ENCODE measurements around the gene ANKRA2. TPM values are rescaled to one million over a fixed set of nuclear protein-coding genes. Genes with fewer than 3 reads are reported as not detected.

The ANKRA2 gene
- polyA plus RNA-seq, 1 of the 3 experiments (the other 2 are of a cell fraction) = 14.5 TPM

- TF ChIP-seq ZBTB33 (IDR thresholded peaks at IDR 0.05; ENCODE audit: borderline replicate concordance, low read depth) = no peak
- 0 out of 2 replicates have a peak, but pooled peaks have one; percentile 19 for TF ChIP-seq MXI1 (IDR thresholded peaks at IDR 0.05; ENCODE audit: low read depth, low read length)
- peak; percentile 95 for TF ChIP-seq TCF12 (IDR thresholded peaks at IDR 0.05)
Observed at GRCh38 chr5:73591698-73592501, 26.5 kb upstream of the ANKRA2 start (continued).

- H3K4me2 ChIP-seq = peak overlapping the region; percentile 26; the same call in 1 of the 2 replicates
- DNase-seq = peak; percentile 54
- peaks cover 20% of the 10 kb centered on the region for H3F3A ChIP-seq (replicated peaks; ENCODE audit: insufficient read depth)
- no peaks in the 10 kb centered on the region for H3K79me2 ChIP-seq (ENCODE audit: insufficient read depth)
- H3K9me2 ChIP-seq = no peaks in the 10 kb centered on the region
- no peak overlapping the region for H3K4me3 ChIP-seq (ENCODE audit: low read depth in 2 of 2, low read length in 1 of 2)
- CTCF ChIA-PET = interaction anchor here (0.6 to 14.9 kb wide), 74 partner anchors 8 to 1082 kb away, joined by 3 to 398 read pairs (median 4); partner anchors contain the start of genes ANKRA2 and UTP15
- no peak overlapping the region for H2AFZ ChIP-seq (ENCODE audit: low read depth)
- H3K9ac ChIP-seq = no peak overlapping the region
- H3K36me3 ChIP-seq (replicated peaks in 1 of 2; ENCODE audit: control insufficient read depth in 1 of 2, insufficient read depth in 2 of 2, low read length in 1 of 2) = no peaks in the 10 kb centered on the region
- H3K9me3 ChIP-seq = no peaks in the 10 kb centered on the region; the same call in 1 of the 2 replicates
- WGBS (ENCODE audit: low lambda C conversion rate) = 32% methylated on average over 4 of the region's 4 CpGs
- H3K4me1 ChIP-seq (ENCODE audit: control insufficient read depth in 1 of 2, insufficient read depth in 2 of 2, low read depth in 1 of 2, low read length in 1 of 2) = peaks cover 3 to 5% of the 10 kb centered on the region in 2 experiments; a peak in 3 of 4 replicates
- H4K20me1 ChIP-seq (ENCODE audit: insufficient read depth) = no peaks in the 10 kb centered on the region
- peak overlapping the region in 1 of 2 experiments; percentile 70; a peak in 2 of 4 replicates for H3K27ac ChIP-seq (ENCODE audit: low read depth in 2 of 2, low read length in 1 of 2)
- POLR2A ChIA-PET = no interaction called here
- TF ChIP-seq TCF12 (IDR thresholded peaks at IDR 0.05) (no peak), MAX (IDR thresholded peaks at IDR 0.05; ENCODE audit: low read depth) (no peak), SMC3 (IDR thresholded peaks at IDR 0.05; ENCODE audit: low read depth, low read length) (peak; percentile 94), CTCF (IDR thresholded peaks at IDR 0.05) (peak; percentile 91), REST (IDR thresholded peaks at IDR 0.05; ENCODE audit: low read depth, low read length) (no peak), NFIC (IDR thresholded peaks at IDR 0.05; ENCODE audit: borderline replicate concordance) (0 out of 2 replicates have a peak, but pooled peaks have one; percentile 18), EP300 (IDR thresholded peaks at IDR 0.05; ENCODE audit: borderline replicate concordance in 1 of 2, low read depth in 1 of 2, low read length in 1 of 2) (no peak), RAD21 (IDR thresholded peaks at IDR 0.05; ENCODE audit: low read length) (peak; percentile 95), POLR2AphosphoS5 (IDR thresholded peaks at IDR 0.05; ENCODE audit: low read depth, low read length) (no peak)
- no peaks in the 10 kb centered on the region for H3K27me3 ChIP-seq (ENCODE audit: insufficient read depth)
Observed at GRCh38 chr5:73591102-73591695, 25.8 kb upstream of the ANKRA2 start.

All from SK-N-SH (cell line).